ENCODE data around the gene SMAP1.

Gene SMAP1

GRCh38 chr6:70724524-70724923, 56.8 kb downstream of the SMAP1 start:
- Histone ChIP-seq H3K36me3 (ENCODE audit: control insufficient read depth in 2 of 2, insufficient read depth in 1 of 2, low read length in 2 of 2) (no peaks in the 10 kb centered on the region), H3K4me1 (ENCODE audit: control insufficient read depth, insufficient read depth, low read length) (no peaks in the 10 kb centered on the region), H3K4me3 (ENCODE audit: low read depth, low read length) (no peak overlapping the region), H3K9me3 (ENCODE audit: control insufficient read depth, insufficient read depth, low read depth, low read length) (no peaks in the 10 kb centered on the region), H3K27ac (ENCODE audit: extremely low read depth, low read depth, low read length) (no peak overlapping the region)
- ChIA-PET POLR2A (no interaction called here), CTCF (interaction anchor here (0.5 kb wide), 1 partner anchor 529 kb away, joined by 4 read pairs; no protein-coding TSS in a partner anchor)
- TF ChIP-seq ZNF19 (tag by site-specific recombination; IDR thresholded peaks at IDR 0.05; ENCODE audit: low read depth) (no peak), ZNF645 (tag by site-specific recombination; IDR thresholded peaks at IDR 0.05) (no peak), ZNF426 (tag by site-specific recombination; IDR thresholded peaks at IDR 0.05) (no peak), ZNF473 (tag by site-specific recombination; IDR thresholded peaks at IDR 0.05) (no peak), ZNF549 (tag by site-specific recombination; IDR thresholded peaks at IDR 0.05) (no peak), ZNF26 (tag by site-specific recombination; IDR thresholded peaks at IDR 0.05) (no peak)
- TF ChIP-seq, protein P1, sequence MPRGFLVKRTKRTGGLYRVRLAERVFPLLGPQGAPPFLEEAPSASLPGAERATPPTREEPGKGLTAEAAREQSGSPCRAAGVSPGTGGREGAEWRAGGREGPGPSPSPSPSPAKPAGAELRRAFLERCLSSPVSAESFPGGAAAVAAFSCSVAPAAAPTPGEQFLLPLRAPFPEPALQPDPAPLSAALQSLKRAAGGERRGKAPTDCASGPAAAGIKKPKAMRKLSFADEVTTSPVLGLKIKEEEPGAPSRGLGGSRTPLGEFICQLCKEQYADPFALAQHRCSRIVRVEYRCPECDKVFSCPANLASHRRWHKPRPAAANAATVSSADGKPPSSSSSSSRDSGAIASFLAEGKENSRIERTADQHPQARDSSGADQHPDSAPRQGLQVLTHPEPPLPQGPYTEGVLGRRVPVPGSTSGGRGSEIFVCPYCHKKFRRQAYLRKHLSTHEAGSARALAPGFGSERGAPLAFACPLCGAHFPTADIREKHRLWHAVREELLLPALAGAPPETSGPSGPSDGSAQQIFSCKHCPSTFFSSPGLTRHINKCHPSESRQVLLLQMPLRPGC (tag by site-specific recombination; IDR thresholded peaks at IDR 0.05) = no peak
- TF ChIP-seq, protein P2, sequence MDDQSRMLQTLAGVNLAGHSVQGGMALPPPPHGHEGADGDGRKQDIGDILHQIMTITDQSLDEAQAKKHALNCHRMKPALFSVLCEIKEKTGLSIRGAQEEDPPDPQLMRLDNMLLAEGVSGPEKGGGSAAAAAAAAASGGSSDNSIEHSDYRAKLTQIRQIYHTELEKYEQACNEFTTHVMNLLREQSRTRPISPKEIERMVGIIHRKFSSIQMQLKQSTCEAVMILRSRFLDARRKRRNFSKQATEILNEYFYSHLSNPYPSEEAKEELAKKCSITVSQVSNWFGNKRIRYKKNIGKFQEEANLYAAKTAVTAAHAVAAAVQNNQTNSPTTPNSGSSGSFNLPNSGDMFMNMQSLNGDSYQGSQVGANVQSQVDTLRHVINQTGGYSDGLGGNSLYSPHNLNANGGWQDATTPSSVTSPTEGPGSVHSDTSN (CRISPR knock-in tag; IDR thresholded peaks at IDR 0.05) = no peak

GRCh38 chr6:70725817-70726415, 58.2 kb downstream of the SMAP1 start:
- POLR2A ChIA-PET = no interaction called here
- Histone ChIP-seq H3K4me1 (ENCODE audit: control insufficient read depth, insufficient read depth, low read length) (no peaks in the 10 kb centered on the region), H3K36me3 (ENCODE audit: control insufficient read depth in 2 of 2, insufficient read depth in 1 of 2, low read length in 2 of 2) (no peaks in the 10 kb centered on the region), H3K4me3 (ENCODE audit: low read depth, low read length) (no peak overlapping the region), H3K27ac (ENCODE audit: extremely low read depth, low read depth, low read length) (no peak overlapping the region), H3K9me3 (ENCODE audit: control insufficient read depth, insufficient read depth, low read depth, low read length) (no peaks in the 10 kb centered on the region)
- CTCF ChIA-PET = interaction anchor here (0.6 to 1.2 kb wide), 6 partner anchors 18 to 415 kb away, joined by 3 to 7 read pairs (median 4); partner anchors contain the start of gene FAM135A
- TF ChIP-seq ZNF549 (tag by site-specific recombination; IDR thresholded peaks at IDR 0.05) = no peak
- TF ChIP-seq ZNF623 (tag by site-specific recombination; IDR thresholded peaks at IDR 0.05) = no peak
- no peak for TF ChIP-seq TCF7L2 (IDR thresholded peaks at IDR 0.05; ENCODE audit: borderline replicate concordance, low read depth, low read length)
- TF ChIP-seq ZNF48 (tag by site-specific recombination; IDR thresholded peaks at IDR 0.05) = no peak
- TF ChIP-seq ZNF791 (tag by site-specific recombination; IDR thresholded peaks at IDR 0.05) = no peak
- no peak for TF ChIP-seq ZNF140 (tag by site-specific recombination; IDR thresholded peaks at IDR 0.05)
- no peak for TF ChIP-seq ZNF561 (tag by site-specific recombination; IDR thresholded peaks at IDR 0.05; ENCODE audit: borderline replicate concordance)
- TF ChIP-seq ZFP69B (tag by site-specific recombination; IDR thresholded peaks at IDR 0.05) = no peak
- no peak for TF ChIP-seq HOXD13 (CRISPR knock-in tag; IDR thresholded peaks at IDR 0.05; ENCODE audit: borderline replicate concordance)
- no peak for TF ChIP-seq ZNF544 (tag by site-specific recombination; IDR thresholded peaks at IDR 0.05)
